Smooth muscle cell (in vitro differentiated cells): ENCODE results near the gene MOCS1. TPM values are rescaled to one million over a fixed set of nuclear protein-coding genes. Genes with fewer than 3 reads are reported as not detected.

Experiments used
- DNase-seq: peaks from one replicate; lab custom pipeline; 2025; ENCODE audit not compliant: unreplicated experiment; lab: John Stamatoyannopoulos, UW
- H2AFZ ChIP-seq: fragments of 200-600 bp; sonication (generic); 2 replicates; pipeline ENCODE4 v1.6.0; 2016; ENCODE audit warnings: antibody characterized with exemption, low read depth, mild to moderate bottlenecking
- H3F3A ChIP-seq: fragments of 200-600 bp; sonication (generic); 2 replicates; pipeline ENCODE4 v1.6.0; 2017; ENCODE audit warnings: antibody characterized with exemption, low read depth
- H3K27ac ChIP-seq: fragments of 200-600 bp; sonication (generic); 2 replicates; pipeline ENCODE4 v1.5.1; 2016; ENCODE audit warnings: low read depth, mild to moderate bottlenecking
- H3K27me3 ChIP-seq: fragments of 200-600 bp; sonication (generic); 2 replicates; pipeline ENCODE4 v1.6.1; 2016; ENCODE audit warnings: low read depth, mild to moderate bottlenecking
- H3K36me3 ChIP-seq: fragments of 200-600 bp; sonication (generic); 2 replicates; pipeline ENCODE4 v1.5.1; 2016; ENCODE audit warnings: low read depth
- H3K4me1 ChIP-seq: fragments of 200-600 bp; sonication (generic); 2 replicates; pipeline ENCODE4 v1.5.1; 2016; ENCODE audit warnings: low read depth
- H3K4me2 ChIP-seq: fragments of 200-600 bp; sonication (generic); 2 replicates; pipeline ENCODE4 v1.6.0; 2016; ENCODE audit warnings: mild to moderate bottlenecking
- H3K4me3 ChIP-seq: fragments of 200-600 bp; sonication (generic); 2 replicates; pipeline ENCODE4 v1.5.1; 2016; ENCODE audit warnings: mild to moderate bottlenecking
- H3K79me2 ChIP-seq: fragments of 200-600 bp; sonication (generic); 2 replicates; pipeline ENCODE4 v1.6.0; 2016; ENCODE audit warnings: low read depth, mild to moderate bottlenecking
- H3K9ac ChIP-seq: fragments of 200-600 bp; sonication (generic); 2 replicates; pipeline ENCODE4 v1.6.0; 2016; ENCODE audit warnings: low read depth
- H3K9me3 ChIP-seq: fragments of 200-600 bp; sonication (generic); replicated peaks from 2 replicates; pipeline ENCODE4 v1.5.1; 2016; ENCODE audit warnings: low read depth
- H4K20me1 ChIP-seq: fragments of 200-600 bp; sonication (generic); 2 replicates; pipeline ENCODE4 v1.6.0; 2016; ENCODE audit warnings: low read depth
- CTCF ChIP-seq: fragments of 200-600 bp; sonication (generic); IDR thresholded peaks from 2 replicates; pipeline ENCODE4 v1.5.1; 2017; ENCODE audit warnings: borderline replicate concordance, mild to moderate bottlenecking, antibody characterized with exemption; ENCODE audit not compliant: insufficient read depth, poor library complexity, severe bottlenecking
- WGBS: methylation state at CpG from one replicate; pipeline ENCODE4 v1.1.7; 2016; ENCODE audit warnings: low lambda C conversion rate; 5-methylcytosine and 5-hydroxymethylcytosine counted together
- polyA plus RNA-seq: library from polyadenylated mRNA; unstranded; fragments of >200 nt; fragmentation: Nextera tagmentation; extraction: Ambion mirVana; gene quantifications from 2 replicates; pipeline ENCODE4 v1.2.1, GENCODE V29; 2016
- total RNA-seq: library from RNA; depleted of rRNA; stranded (reverse); fragments of >200 nt; gene quantifications from 2 replicates; pipeline ENCODE4 v1.2.3, GENCODE V29; 2014

Gene MOCS1
- total and polyA plus RNA-seq, 2 experiments from 2014 or later = 7.7 to 12.1 TPM

GRCh38 chr6:39945626-39946025, 11.4 kb upstream of the MOCS1 start:
- H2AFZ ChIP-seq = no peak overlapping the region
- no peaks in the 10 kb centered on the region for H3K79me2 ChIP-seq

GRCh38 chr6:39942903-39943580, 8.8 kb upstream of the MOCS1 start:
- Histone ChIP-seq H3K79me2 (no peaks in the 10 kb centered on the region), H3K4me2 (no peak overlapping the region), H3K4me3 (no peak overlapping the region), H4K20me1 (no peaks in the 10 kb centered on the region), H3K9me3 (no peaks in the 10 kb centered on the region), H3F3A (no peaks in the 10 kb centered on the region), H2AFZ (no peak overlapping the region), H3K27ac (no peak overlapping the region), H3K27me3 (no peaks in the 10 kb centered on the region), H3K9ac (no peak overlapping the region), H3K36me3 (no peaks in the 10 kb centered on the region), H3K4me1 (no peaks in the 10 kb centered on the region)
- DNase-seq = no peak
- 93% methylated on average over 7 of the region's 7 CpGs for WGBS
- TF ChIP-seq CTCF = no peak

More at GRCh38 chr6:39945626-39946025, 11.4 kb upstream of the MOCS1 start:
- Histone ChIP-seq H3F3A (no peaks in the 10 kb centered on the region), H3K4me1 (no peaks in the 10 kb centered on the region), H3K9me3 (no peaks in the 10 kb centered on the region), H3K9ac (no peak overlapping the region), H3K4me2 (no peak overlapping the region), H3K27me3 (no peaks in the 10 kb centered on the region), H3K36me3 (no peaks in the 10 kb centered on the region), H3K27ac (no peak overlapping the region), H4K20me1 (no peaks in the 10 kb centered on the region), H3K4me3 (no peak overlapping the region)
- 88% methylated on average over 1 of the region's 1 CpG for WGBS
- no peak for TF ChIP-seq CTCF
- DNase-seq = no peak

- Histone ChIP-seq H2AFZ (no peak overlapping the region), H3K36me3 (no peaks in the 10 kb centered on the region), H3K27ac (no peak overlapping the region), H3K27me3 (no peaks in the 10 kb centered on the region), H4K20me1 (no peaks in the 10 kb centered on the region), H3K4me1 (no peaks in the 10 kb centered on the region), H3K9me3 (no peaks in the 10 kb centered on the region), H3K79me2 (no peaks in the 10 kb centered on the region), H3K9ac (no peak overlapping the region), H3K4me2 (no peak overlapping the region), H3K4me3 (no peak overlapping the region), H3F3A (no peaks in the 10 kb centered on the region)
- no peak for DNase-seq
- no peak for TF ChIP-seq CTCF
- 86% methylated on average over 4 of the region's 4 CpGs for WGBS
Observed at GRCh38 chr6:39941820-39942219, 7.6 kb upstream of the MOCS1 start.

GRCh38 chr6:39941138-39941537, 6.9 kb upstream of the MOCS1 start:
- Histone ChIP-seq H3K36me3 (no peaks in the 10 kb centered on the region), H2AFZ (no peak overlapping the region), H4K20me1 (no peaks in the 10 kb centered on the region), H3K9me3 (no peaks in the 10 kb centered on the region), H3K27me3 (no peaks in the 10 kb centered on the region), H3K4me2 (no peak overlapping the region), H3K4me3 (no peak overlapping the region), H3K79me2 (no peaks in the 10 kb centered on the region), H3K4me1 (no peaks in the 10 kb centered on the region), H3K27ac (no peak overlapping the region), H3F3A (no peaks in the 10 kb centered on the region), H3K9ac (no peak overlapping the region)
- DNase-seq = no peak
- WGBS = 85% methylated on average over 6 of the region's 6 CpGs
- TF ChIP-seq CTCF = no peak
